Esophagus (tissue), 2 donors: Measurements from ENCODE around the gene ITCH. TPM values are rescaled to one million over a fixed set of nuclear protein-coding genes. Genes with fewer than 3 reads are reported as not detected.
"Not testable (repeated sequence)": the region's sequence is repeated elsewhere in the genome, so short reads cannot be mapped to it uniquely, and the experiment has no call there.

Source experiments
- H3K27ac ChIP-seq, 2 donors: one replicate each; pipeline ENCODE4 v1.5.1; 2013; ENCODE audit warnings: low read depth in 2 of 2, mild to moderate bottlenecking in 2 of 2, inconsistent platforms in 1 of 2, low read length in 1 of 2, moderate library complexity in 1 of 2
- H3K27me3 ChIP-seq, 2 donors: one replicate each; pipeline ENCODE4 v1.6.1; 2013; ENCODE audit warnings: low read length in 2 of 2, control low read depth in 1 of 2, mild to moderate bottlenecking in 1 of 2; ENCODE audit not compliant: insufficient read depth in 2 of 2, control insufficient read depth in 1 of 2
- H3K36me3 ChIP-seq, 2 donors: one replicate each; pipeline ENCODE4 v1.6.1; 2013; ENCODE audit warnings: low read length in 1 of 2; ENCODE audit not compliant: control insufficient read depth in 2 of 2, insufficient read depth in 2 of 2
- H3K4me1 ChIP-seq, 2 donors: one replicate each; pipeline ENCODE4 v1.6.1; 2013; ENCODE audit warnings: low read length in 1 of 2; ENCODE audit not compliant: control insufficient read depth in 2 of 2, insufficient read depth in 2 of 2
- H3K4me3 ChIP-seq, 2 donors: one replicate each; pipeline ENCODE4 v1.5.1; 2013; ENCODE audit warnings: low read length in 2 of 2, mild to moderate bottlenecking in 2 of 2, low read depth in 1 of 2, moderate library complexity in 1 of 2
- H3K9me3 ChIP-seq, 2 donors: one replicate each; pipeline ENCODE4 v1.6.1; 2013; ENCODE audit warnings: mild to moderate bottlenecking in 2 of 2, low read depth in 1 of 2, low read length in 1 of 2, moderate library complexity in 1 of 2; ENCODE audit not compliant: control insufficient read depth in 2 of 2, insufficient read depth in 1 of 2
- WGBS, 2 donors: extraction: QIAGEN DNeasy Blood & Tissue Kit; methylation state at CpG; one replicate each; pipeline ENCODE4 v1.1.7; 2013; 5-methylcytosine and 5-hydroxymethylcytosine counted together
- polyA plus RNA-seq, 2 donors: library from polyadenylated mRNA; stranded (reverse); fragments of 200-250 nt; gene quantifications; one replicate each; pipeline ENCODE4 v1.2.3, GENCODE V29; 2013
- donor health status: healthy with polysubstance abuse.
- donor health status: Bipolar disorder and iron deficiency.

Gene ITCH
- polyA plus RNA-seq, 2 donors = 19.3 to 19.7 TPM

- WGBS, 2 donors = 84 to 86% methylated on average over 6 of the region's 6 CpGs
- Histone ChIP-seq H3K4me3 (no peak overlapping the region), H3K27me3 (no peaks in the 10 kb centered on the region), H3K36me3 (peaks cover 4 to 9% of the 10 kb centered on the region in 2 donors), H3K27ac (no peak overlapping the region), H3K4me1 (no peaks in the 10 kb centered on the region), H3K9me3 (no peaks in the 10 kb centered on the region)
Measured at GRCh38 chr20:34437330-34437986, 74.4 kb downstream of the ITCH start.

DNA sequence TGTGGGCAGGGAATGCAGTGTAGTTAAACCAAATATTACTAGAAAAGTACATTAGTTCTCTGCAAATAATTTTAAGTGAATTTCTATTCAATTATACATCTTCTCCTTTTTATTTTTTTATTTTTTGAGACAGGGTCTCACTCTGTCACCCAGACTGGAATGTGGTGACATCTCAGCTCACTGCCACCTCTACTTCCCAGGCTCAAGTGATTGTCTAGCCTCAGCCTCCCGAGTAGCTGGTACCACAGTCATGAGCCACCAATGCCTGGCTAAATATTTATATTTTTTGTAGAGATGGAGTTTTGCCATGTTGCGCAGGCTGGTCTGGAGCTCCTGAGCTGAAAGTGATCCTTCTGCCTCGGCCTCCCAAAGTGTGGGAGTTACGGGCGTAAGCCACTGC lies 76.1 kb downstream of the ITCH start:
- WGBS, 2 donors = 93 to 97% methylated on average over 5 of the region's 5 CpGs
- H3K27ac ChIP-seq = no peak overlapping the region
- H3K36me3 ChIP-seq = peaks cover 5 to 9% of the 10 kb centered on the region in 2 donors
- H3K27me3 ChIP-seq = no peaks in the 10 kb centered on the region
- no peaks in the 10 kb centered on the region for H3K9me3 ChIP-seq
- H3K4me1 ChIP-seq = no peaks in the 10 kb centered on the region
- no peak overlapping the region for H3K4me3 ChIP-seq

DNA sequence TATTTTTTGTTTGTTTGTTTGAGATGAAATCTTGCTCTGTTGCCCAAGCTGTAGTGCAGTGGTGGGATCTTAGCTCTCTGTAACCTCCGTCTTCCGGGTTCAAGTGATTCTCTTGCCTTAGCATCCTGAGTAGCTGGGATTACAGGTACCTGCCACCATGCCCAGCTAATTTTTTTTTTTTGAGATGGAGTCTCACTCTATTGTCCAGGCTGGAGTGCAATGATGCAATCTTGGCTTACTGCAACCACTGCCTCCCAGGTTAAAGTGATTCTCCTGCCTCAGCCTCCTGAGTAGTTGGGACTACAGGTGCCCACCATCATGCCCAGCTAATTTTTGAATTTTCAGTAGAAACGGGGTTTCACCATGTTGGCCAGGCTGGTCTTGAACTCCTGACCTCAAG lies 78.3 kb downstream of the ITCH start:
- H3K36me3 ChIP-seq = peaks cover 6 to 14% of the 10 kb centered on the region in 2 donors

GRCh38 chr20:34443546-34443945 lies 80.5 kb downstream of the ITCH start:
- Histone ChIP-seq H3K27ac (no peak overlapping the region), H3K36me3 (peaks cover 2 to 19% of the 10 kb centered on the region in 2 donors)
- WGBS, 2 donors = 96 to 97% methylated on average over 3 of the region's 3 CpGs

More for the DNA sequence above, 78.3 kb downstream of the ITCH start:
- H3K9me3 ChIP-seq, H3K4me3 ChIP-seq, H3K4me1 ChIP-seq, H3K27ac ChIP-seq, H3K27me3 ChIP-seq: not testable (repeated sequence)
- WGBS, 2 donors = 95 to 96% methylated on average over 3 of the region's 3 CpGs

DNA sequence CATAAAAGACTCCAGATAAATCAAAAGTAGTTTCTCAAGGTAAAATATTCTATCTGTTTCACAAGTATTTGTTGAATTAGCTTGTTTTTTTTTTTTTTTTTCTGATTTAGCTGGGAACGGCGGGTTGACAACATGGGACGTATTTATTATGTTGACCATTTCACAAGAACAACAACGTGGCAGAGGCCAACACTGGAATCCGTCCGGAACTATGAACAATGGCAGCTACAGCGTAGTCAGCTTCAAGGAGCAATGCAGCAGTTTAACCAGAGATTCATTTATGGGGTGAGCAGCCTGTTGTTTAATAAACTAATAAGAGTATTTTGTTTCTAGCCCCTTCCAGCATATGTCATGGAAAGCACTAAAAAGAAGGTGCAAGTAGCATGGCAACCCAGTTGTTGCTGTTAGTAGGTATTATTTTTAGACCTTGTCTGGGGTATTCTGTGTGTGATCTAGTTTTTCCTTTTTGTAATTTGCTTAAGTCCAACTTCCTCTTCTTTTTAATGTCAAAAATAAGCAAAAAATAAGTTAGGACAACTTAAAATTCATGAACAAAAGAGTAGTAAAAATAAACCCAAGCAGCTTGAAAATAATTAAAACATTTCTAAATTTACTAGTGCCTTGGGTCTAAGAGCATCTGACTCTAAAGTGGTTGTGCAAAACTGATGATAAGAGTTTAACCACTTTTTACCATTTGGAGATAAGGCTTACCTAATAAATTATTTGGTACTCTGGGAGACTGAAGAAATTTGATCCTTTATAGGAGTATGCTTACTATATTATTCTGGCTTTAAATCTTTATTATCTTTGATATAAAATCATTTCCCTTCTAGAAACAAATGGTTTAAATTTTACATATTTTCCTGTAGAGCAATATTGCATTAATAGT lies 82.3 kb downstream of the ITCH start:
- Histone ChIP-seq H3K27me3 (no peaks in the 10 kb centered on the region), H3K9me3 (no peaks in the 10 kb centered on the region), H3K27ac (no peak overlapping the region), H3K4me1 (no peaks in the 10 kb centered on the region), H3K4me3 (no peak overlapping the region), H3K36me3 (peaks cover 0 to 17% of the 10 kb centered on the region in 2 donors)
- 90% methylated on average over 7 of the region's 7 CpGs for WGBS, 2 donors

More at GRCh38 chr20:34443546-34443945, 80.5 kb downstream of the ITCH start:
- Histone ChIP-seq H3K4me1 (no peaks in the 10 kb centered on the region), H3K27me3 (no peaks in the 10 kb centered on the region), H3K9me3 (no peaks in the 10 kb centered on the region), H3K4me3 (no peak overlapping the region)

- 45 to 53% methylated on average over 1 of the region's 1 CpG for WGBS, 2 donors
Measured at GRCh38 chr20:34448517-34448916, 85.4 kb downstream of the ITCH start.

GRCh38 chr20:34449674-34450592 lies 86.9 kb downstream of the ITCH start:
- Histone ChIP-seq H3K36me3 (peaks cover 0 to 12% of the 10 kb centered on the region in 2 donors), H3K27ac (no peak overlapping the region), H3K27me3 (no peaks in the 10 kb centered on the region), H3K4me3 (no peak overlapping the region), H3K9me3 (no peaks in the 10 kb centered on the region), H3K4me1 (no peaks in the 10 kb centered on the region)
- WGBS, 2 donors = 88 to 89% methylated on average over 4 of the region's 4 CpGs

More at GRCh38 chr20:34448517-34448916, 85.4 kb downstream of the ITCH start:
- Histone ChIP-seq H3K36me3 (peaks cover 0 to 18% of the 10 kb centered on the region in 2 donors), H3K27me3 (no peaks in the 10 kb centered on the region), H3K4me3 (no peak overlapping the region), H3K9me3 (no peaks in the 10 kb centered on the region), H3K4me1 (no peaks in the 10 kb centered on the region), H3K27ac (no peak overlapping the region)

- Histone ChIP-seq H3K4me3 (no peak overlapping the region), H3K27ac (no peak overlapping the region), H3K36me3 (peaks cover 0 to 7% of the 10 kb centered on the region in 2 donors), H3K4me1 (no peaks in the 10 kb centered on the region), H3K27me3 (no peaks in the 10 kb centered on the region), H3K9me3 (no peaks in the 10 kb centered on the region)
- WGBS, 2 donors = 81 to 87% methylated on average over 2 of the region's 2 CpGs
Measured at GRCh38 chr20:34452281-34452982, 89.4 kb downstream of the ITCH start.

GRCh38 chr20:34458631-34459030 lies 95.6 kb downstream of the ITCH start:
- H3K27ac ChIP-seq = no peak overlapping the region
- 63 to 67% methylated on average over 3 of the region's 3 CpGs for WGBS, 2 donors
- H3K36me3 ChIP-seq = peaks cover 2 to 8% of the 10 kb centered on the region in 2 donors
- no peak overlapping the region for H3K4me3 ChIP-seq
- no peaks in the 10 kb centered on the region for H3K27me3 ChIP-seq
- H3K9me3 ChIP-seq = no peaks in the 10 kb centered on the region
- no peaks in the 10 kb centered on the region for H3K4me1 ChIP-seq
